VCaP (cell line): ENCODE measurements around the gene CACNB4.

ENCODE experiments used
- H3K27ac ChIP-seq: fragments of 450-650 bp; 2 replicates; pipeline ENCODE4 v1.5.1; 2017
- TF ChIP-seq, protein P1 (sequence below): fragments of 450-650 bp; conservative IDR thresholded peaks from 2 replicates; pipeline ENCODE4 v1.5.1; 2017; ENCODE audit warnings: mild to moderate bottlenecking, moderate library complexity

The CACNB4 gene

DNA sequence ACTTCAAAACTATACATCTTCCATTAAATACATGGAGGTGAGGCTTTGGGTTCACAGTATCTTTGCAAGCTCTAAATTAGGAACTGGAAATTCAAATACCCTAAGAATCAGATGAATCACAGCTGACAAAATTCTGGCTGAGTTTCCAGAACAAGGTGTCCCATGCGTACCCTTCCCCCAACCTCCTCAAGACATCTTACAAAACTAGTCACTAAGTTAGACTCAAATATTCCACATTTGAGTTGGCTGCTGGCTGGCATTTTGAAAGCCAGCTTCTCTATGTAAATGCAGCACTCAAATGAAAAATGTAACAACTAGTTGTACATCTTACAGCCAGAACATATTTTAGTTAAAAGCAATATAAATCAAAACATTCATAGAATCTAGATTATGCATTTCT is 139.6 kb downstream of the CACNB4 start:
- H3K27ac ChIP-seq = no peak overlapping the region
- TF ChIP-seq, protein P1, sequence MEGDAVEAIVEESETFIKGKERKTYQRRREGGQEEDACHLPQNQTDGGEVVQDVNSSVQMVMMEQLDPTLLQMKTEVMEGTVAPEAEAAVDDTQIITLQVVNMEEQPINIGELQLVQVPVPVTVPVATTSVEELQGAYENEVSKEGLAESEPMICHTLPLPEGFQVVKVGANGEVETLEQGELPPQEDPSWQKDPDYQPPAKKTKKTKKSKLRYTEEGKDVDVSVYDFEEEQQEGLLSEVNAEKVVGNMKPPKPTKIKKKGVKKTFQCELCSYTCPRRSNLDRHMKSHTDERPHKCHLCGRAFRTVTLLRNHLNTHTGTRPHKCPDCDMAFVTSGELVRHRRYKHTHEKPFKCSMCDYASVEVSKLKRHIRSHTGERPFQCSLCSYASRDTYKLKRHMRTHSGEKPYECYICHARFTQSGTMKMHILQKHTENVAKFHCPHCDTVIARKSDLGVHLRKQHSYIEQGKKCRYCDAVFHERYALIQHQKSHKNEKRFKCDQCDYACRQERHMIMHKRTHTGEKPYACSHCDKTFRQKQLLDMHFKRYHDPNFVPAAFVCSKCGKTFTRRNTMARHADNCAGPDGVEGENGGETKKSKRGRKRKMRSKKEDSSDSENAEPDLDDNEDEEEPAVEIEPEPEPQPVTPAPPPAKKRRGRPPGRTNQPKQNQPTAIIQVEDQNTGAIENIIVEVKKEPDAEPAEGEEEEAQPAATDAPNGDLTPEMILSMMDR = no peak

DNA sequence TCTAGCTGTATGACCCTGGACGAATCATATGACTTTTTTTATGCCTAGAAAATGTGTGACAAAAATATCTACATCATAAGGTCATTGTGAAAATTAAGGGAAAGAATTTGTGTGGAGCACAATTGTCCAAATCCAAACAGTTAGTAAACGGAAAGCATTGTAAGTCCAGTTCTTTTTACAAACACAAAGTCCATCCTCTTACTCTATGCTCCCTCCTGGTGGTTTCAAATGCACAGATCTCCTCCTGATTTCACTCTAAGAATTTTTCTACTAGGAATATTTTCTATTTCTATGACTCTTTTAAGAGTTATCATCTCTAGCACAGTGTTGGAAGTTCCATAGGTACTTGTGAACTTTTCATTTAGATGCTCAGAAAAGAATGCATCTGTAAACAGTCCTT is 145.4 kb downstream of the CACNB4 start:
- TF ChIP-seq, protein P1 = peak; percentile 26; the same call in 1 of the 2 replicates
- no peak overlapping the region for H3K27ac ChIP-seq

DNA sequence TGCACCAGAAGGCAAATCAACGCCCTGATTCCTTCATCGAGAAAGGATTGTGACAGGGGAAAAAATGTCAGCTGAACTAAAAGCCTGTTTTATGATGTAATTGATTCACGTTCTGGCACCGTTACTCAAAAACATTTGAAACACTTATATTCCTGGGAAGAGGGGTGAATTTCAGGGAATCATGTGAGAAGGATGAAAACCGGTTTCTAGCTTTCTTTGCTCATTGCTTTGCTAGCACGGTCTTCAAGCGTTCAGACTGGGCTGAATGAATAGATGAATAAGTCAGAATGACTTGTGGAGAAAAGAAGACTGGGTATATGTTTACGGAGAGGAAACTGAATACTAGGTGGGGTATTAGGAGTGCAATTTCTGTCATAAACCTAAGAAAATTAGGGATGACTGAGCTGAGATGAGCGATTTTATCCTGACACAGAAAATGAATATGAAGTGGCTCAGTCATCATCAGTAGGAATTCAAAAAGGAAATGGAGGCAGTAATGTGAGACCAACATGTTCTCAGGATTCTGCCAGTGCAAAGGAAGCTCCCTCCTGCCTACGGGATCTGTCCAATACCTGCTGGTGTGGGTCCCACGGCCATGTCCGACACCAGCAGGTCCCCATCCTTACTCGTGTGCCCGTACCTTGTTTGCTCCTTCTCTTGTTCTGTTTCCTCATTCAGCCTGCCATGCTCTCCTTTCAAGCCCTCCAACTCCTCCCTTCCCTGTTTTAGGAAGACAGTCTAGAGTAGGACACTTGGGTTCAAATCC is 146.0 kb downstream of the CACNB4 start:
- TF ChIP-seq, protein P1 = no peak
- no peak overlapping the region for H3K27ac ChIP-seq

DNA sequence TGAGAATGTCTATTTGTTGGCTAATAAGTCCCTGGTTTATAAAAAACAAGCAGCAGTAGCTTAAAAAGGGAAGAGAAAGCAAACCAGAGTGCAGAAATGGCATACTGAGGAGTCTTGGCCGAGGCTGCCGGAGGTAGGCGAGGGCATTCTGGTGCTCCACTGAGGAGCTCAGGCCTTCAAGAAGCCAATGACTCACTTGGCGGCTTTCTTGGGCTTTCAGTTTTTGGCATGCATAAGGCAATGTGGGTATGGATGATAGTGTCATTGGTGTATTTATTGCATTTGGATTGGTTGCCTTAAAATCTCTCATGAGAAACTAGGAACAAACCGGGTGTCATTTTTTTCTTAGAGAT is 151.1 kb downstream of the CACNB4 start:
- TF ChIP-seq, protein P1 = no peak
- no peak overlapping the region for H3K27ac ChIP-seq

DNA sequence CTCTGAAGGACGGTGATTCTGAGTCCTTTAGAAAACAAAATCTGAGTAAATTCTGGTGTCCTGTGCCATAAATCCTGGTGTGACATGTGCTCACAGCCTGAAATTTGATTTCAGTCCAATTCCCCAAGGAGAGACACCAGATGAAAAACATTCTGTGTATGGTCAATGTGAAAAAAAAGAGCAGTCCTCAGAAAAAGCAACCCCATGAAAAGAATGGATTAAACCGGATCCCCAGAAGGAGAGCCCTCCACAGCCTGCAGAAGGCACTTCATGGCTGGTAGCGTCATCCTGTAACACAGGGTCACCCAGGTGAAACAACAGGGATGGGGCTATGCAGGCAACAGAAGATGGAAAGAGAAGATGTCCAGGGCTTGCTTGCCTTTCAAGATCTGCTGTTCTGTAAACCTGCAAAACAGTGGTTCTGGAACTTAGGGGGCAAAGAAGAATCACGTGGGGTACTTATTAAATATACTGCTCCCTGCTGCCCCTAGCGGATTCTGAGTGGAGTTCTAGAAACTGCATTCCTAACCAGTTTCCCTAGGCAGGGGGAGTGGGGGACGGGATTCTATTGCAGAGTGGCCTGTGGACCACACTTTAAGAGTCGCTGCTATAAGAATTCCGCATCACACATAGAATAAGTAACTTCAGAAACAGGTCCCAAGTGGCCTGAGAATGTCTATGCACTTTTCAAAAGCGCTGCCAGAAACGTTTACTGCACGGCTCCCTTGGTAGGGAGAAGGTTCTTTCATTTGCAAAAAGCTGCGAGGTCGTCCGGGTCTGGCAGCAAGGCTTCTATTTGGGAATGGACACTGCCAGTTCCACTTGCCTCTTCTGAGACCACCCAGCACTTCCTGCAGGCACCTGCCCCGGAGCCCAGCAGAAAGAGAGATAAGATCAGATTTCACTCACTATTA is 151.7 kb downstream of the CACNB4 start:
- no peak overlapping the region for H3K27ac ChIP-seq
- TF ChIP-seq, protein P1 = no peak

DNA sequence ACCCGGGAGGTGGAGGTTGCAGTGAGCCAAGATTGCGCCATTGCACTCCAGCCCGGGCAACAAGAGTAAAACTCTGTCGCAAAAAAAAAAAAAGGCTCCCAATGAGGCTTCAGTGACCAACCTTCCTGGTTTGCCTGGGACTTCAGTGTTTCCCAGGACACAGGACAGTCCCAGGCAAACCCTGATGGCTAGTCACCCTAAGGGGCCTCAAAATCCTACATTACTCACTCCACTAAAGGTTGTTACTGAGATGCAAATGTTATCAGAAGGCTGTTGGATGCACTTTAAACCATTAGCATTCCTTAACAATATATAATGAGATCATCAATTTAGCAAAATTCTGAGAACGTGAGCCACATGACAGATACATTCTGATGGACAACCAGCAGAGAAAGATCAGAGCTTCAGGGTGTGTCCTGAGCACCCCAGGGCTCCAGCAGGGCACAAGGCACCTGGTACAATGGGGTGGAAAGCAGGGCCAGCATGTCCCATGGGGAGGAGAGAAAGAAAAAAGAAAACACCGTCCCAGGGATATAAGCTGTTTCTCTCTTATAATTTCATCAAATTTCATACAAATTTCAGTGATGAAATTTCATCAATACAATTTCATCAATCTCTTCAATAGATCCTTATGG is 152.5 kb downstream of the CACNB4 start:
- TF ChIP-seq, protein P1 = no peak
- H3K27ac ChIP-seq = no peak overlapping the region

DNA sequence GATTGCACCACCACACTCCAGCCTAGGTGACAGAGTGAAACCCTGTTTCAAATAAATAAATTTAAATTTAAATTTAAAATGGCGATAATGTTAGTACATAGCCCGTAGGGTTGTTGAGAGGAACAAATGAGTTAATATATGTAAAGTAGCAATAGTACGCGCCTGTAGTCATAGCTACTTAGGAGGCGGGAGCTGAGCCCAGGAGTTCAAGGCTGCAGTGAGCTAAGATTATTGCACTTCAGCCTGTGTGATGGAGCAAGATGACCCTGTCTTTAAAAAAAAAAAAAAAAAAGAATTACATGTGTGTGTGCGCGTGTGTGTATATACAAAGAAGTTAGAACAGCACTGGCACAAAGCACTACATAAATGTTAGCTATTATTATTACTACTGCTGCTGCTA is 153.2 kb downstream of the CACNB4 start:
- TF ChIP-seq, protein P1 = no peak
- no peak overlapping the region for H3K27ac ChIP-seq
